Activated B cell treated with CpG ODN at 0.5 μM for 24 hours (primary cell): Measurements from ENCODE around the gene GRPEL2. TPM values are rescaled to one million over a fixed set of nuclear protein-coding genes. Genes with fewer than 3 reads are reported as not detected.

Experiments used
- ATAC-seq: fragments of 200-7000 bp; cut with Tn5 transposase; one replicate; pipeline ENCODE4 v1.10.0; 2021; ENCODE audit warnings: low read depth, mild to moderate bottlenecking, moderate library complexity
- CTCF ChIA-PET: fragments of 350-600 bp; sonication (Branson Sonifier 250); formaldehyde crosslinking; loops from one replicate; lab custom pipeline; 2021; ENCODE audit warnings: antibody characterized with exemption; lab: Charles Lee
- POLR2A ChIA-PET: fragments of 350-600 bp; sonication (Branson Sonifier 250); formaldehyde crosslinking; loops from one replicate; lab custom pipeline; 2021; ENCODE audit warnings: antibody characterized with exemption; lab: Charles Lee
- DNase-seq: peaks from one replicate; pipeline ENCODE4 v3.0.0; 2022
- H3K27ac Mint-ChIP-seq: one replicate; pipeline ENCODE4 v1.8.0; 2020; ENCODE audit warnings: mixed read lengths
- H3K27me3 Mint-ChIP-seq: one replicate; pipeline ENCODE4 v1.8.0; 2021; ENCODE audit warnings: mixed read lengths
- H3K36me3 Mint-ChIP-seq: one replicate; pipeline ENCODE4 v1.8.0; 2021; ENCODE audit warnings: low read depth, mixed read lengths
- H3K4me1 Mint-ChIP-seq: one replicate; pipeline ENCODE4 v1.8.0; 2021; ENCODE audit warnings: mixed read lengths
- H3K4me3 Mint-ChIP-seq: one replicate; pipeline ENCODE4 v1.8.0; 2020; ENCODE audit warnings: mild to moderate bottlenecking, mixed read lengths
- H3K9me3 Mint-ChIP-seq: one replicate; pipeline ENCODE4 v1.8.0; 2020; ENCODE audit warnings: mixed read lengths
- intact Hi-C: fragments of 100-400 bp; cut with micrococcal nuclease; formaldehyde crosslinking; loops from one replicate; pipeline ENCODE4 v1.15.1; 2024
- total RNA-seq: library from RNA; stranded (reverse); gene quantifications from 2 replicates; pipeline ENCODE4 v1.2.3, GENCODE V29; 2022
- TF ChIP-seq, protein P1 (sequence below): fragments of 200-600 bp; IDR thresholded peaks from one replicate; pipeline ENCODE4 v1.8.0; 2022; ENCODE audit warnings: antibody characterized with exemption, mild to moderate bottlenecking

The GRPEL2 gene
- total RNA-seq, 1 donor from 2014 or later, result 14.0 TPM

DNA sequence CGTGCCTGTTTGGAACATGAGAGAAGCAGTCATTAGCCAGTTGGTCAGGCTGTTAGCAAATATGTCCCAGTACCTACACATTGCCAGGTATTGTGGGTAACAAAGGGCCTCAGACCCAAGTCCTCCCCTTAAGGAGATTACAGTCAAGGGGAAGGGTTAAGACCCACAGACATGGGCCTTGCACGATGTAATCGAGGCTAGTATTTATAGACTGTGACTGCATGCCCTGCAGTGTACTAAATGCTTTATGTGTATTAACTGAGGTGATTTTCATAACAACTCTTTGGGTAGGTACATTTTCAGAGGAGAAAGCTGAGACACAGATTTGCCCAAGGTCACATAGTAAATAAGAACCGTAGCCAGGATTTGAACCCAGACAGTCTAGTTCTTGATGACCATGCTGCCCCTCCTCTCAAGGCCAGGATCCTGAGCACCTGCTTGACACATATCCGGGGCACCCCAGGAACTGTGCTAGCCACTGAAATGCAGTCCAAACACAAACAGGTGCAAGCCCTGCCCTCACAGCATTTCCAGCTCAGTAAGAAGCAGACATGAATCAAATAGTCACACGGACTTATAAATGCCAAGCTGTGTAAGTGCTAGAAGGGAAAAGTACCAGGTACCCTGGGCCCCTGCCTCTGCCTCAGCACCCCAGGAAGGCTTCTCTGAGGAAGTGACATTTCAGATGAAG, 32.0 kb upstream of the GRPEL2 start:
- no peak for DNase-seq
- no peak for ATAC-seq
- TF ChIP-seq, protein P1, sequence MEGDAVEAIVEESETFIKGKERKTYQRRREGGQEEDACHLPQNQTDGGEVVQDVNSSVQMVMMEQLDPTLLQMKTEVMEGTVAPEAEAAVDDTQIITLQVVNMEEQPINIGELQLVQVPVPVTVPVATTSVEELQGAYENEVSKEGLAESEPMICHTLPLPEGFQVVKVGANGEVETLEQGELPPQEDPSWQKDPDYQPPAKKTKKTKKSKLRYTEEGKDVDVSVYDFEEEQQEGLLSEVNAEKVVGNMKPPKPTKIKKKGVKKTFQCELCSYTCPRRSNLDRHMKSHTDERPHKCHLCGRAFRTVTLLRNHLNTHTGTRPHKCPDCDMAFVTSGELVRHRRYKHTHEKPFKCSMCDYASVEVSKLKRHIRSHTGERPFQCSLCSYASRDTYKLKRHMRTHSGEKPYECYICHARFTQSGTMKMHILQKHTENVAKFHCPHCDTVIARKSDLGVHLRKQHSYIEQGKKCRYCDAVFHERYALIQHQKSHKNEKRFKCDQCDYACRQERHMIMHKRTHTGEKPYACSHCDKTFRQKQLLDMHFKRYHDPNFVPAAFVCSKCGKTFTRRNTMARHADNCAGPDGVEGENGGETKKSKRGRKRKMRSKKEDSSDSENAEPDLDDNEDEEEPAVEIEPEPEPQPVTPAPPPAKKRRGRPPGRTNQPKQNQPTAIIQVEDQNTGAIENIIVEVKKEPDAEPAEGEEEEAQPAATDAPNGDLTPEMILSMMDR, result no peak
- ChIA-PET POLR2A (interaction anchor here (0.6 kb wide), 1 partner anchor 37 kb away, joined by 3 read pairs; no protein-coding TSS in a partner anchor), CTCF (interaction anchor here (2.3 kb wide), 1 partner anchor 59 kb away, joined by 7 read pairs; no protein-coding TSS in a partner anchor)
- no peaks in the 10 kb centered on the region for H3K9me3 Mint-ChIP-seq
- H3K27me3 Mint-ChIP-seq, result no peaks in the 10 kb centered on the region
- H3K27ac Mint-ChIP-seq, result no peak overlapping the region
- H3K4me3 Mint-ChIP-seq, result no peak overlapping the region
- H3K36me3 Mint-ChIP-seq, result no peaks in the 10 kb centered on the region
- intact Hi-C loops, result no loop called here
- no peaks in the 10 kb centered on the region for H3K4me1 Mint-ChIP-seq

GRCh38 chr5:149314571-149315111, 30.7 kb upstream of the GRPEL2 start:
- intact Hi-C loops, result no loop called here
- H3K27me3 Mint-ChIP-seq, result no peaks in the 10 kb centered on the region

DNA sequence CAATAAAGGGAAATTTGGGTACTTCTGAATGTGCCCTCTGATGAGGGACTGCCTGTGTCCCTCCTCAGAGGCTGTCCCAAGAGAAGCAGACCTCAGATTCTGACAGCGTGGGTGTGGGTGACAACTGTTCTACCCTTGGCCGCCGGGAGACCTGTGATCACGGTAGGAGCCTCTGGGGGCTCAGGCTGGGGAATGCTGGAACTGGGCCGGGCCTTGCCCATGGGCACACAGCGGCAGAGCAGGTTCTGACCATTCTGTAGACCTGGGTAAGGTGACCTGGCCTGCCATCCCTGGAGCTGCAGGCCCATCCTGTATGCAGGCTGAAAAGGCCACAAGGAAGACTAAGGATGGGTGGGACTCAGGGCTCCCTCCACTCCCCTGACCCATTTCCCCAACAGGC, 29.5 kb upstream of the GRPEL2 start:
- POLR2A ChIA-PET, result no interaction called here

More at GRCh38 chr5:149314571-149315111, 30.7 kb upstream of the GRPEL2 start:
- H3K4me1 Mint-ChIP-seq, result no peaks in the 10 kb centered on the region
- DNase-seq (no peak), ATAC-seq (no peak)
- H3K27ac Mint-ChIP-seq, result no peak overlapping the region
- no peak overlapping the region for H3K4me3 Mint-ChIP-seq
- POLR2A ChIA-PET, result no interaction called here
- H3K36me3 Mint-ChIP-seq, result no peaks in the 10 kb centered on the region
- H3K9me3 Mint-ChIP-seq, result no peaks in the 10 kb centered on the region
- CTCF ChIA-PET, result interaction anchor here (1.0 to 2.3 kb wide), 3 partner anchors 16 to 250 kb away, joined by 3 to 8 read pairs (median 7); no protein-coding TSS in a partner anchor
- TF ChIP-seq, protein P1, result no peak

DNA sequence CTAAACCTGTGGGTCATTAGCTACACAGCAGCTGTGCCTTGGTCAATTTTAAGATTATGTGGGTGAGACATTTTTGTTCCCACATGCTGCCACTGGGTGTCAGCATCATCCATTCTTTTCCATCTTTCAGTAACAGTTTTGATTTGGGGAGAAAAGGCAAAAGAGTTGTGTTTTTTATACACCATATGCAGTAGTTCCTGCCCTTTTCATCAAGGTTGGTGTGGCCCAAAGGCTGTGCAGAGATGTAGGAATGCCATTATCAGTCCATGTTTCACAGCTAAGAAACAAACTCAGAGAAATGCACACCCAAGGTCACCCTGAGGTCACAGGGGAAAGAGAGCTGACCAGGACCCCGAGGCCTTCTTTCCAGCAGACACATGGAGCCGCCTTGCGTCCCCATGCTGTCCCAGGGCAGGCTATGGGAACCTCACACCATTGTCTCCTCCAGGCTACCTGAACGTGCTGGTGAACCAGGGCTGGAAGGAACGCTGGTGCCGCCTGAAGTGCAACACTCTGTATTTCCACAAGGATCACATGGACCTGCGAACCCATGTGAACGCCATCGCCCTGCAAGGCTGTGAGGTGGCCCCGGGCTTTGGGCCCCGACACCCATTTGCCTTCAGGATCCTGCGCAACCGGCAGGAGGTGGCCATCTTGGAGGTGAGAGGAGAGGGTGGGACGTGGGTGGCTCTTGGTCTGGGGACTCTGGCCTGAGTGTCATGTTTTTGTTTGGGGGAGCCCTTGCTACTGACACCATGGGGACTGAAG, 27.8 kb upstream of the GRPEL2 start:
- H3K4me1 Mint-ChIP-seq, result no peaks in the 10 kb centered on the region
- no peak overlapping the region for H3K27ac Mint-ChIP-seq
- no peak for ATAC-seq
- ChIA-PET POLR2A (no interaction called here), CTCF (interaction anchor here (1.0 to 2.4 kb wide), 10 partner anchors 9 to 300 kb away, joined by 3 to 29 read pairs (median 7); partner anchors contain the start of gene PCYOX1L)
- H3K4me3 Mint-ChIP-seq, result no peak overlapping the region
- H3K36me3 Mint-ChIP-seq, result no peaks in the 10 kb centered on the region
- TF ChIP-seq, protein P1, result no peak
- no peaks in the 10 kb centered on the region for H3K9me3 Mint-ChIP-seq
- no peak for DNase-seq
- H3K27me3 Mint-ChIP-seq, result no peaks in the 10 kb centered on the region
- intact Hi-C loops, result loop anchor here (1.0 kb wide), 5 partner anchors 50 to 301 kb away; no protein-coding TSS in a partner anchor

More for the DNA sequence above, 29.5 kb upstream of the GRPEL2 start:
- no peak overlapping the region for H3K27ac Mint-ChIP-seq
- intact Hi-C loops, result no loop called here
- CTCF ChIA-PET, result interaction anchor here (1.7 kb wide), 1 partner anchor 249 kb away, joined by 8 read pairs; no protein-coding TSS in a partner anchor
- DNase-seq (no peak), ATAC-seq (no peak)
- no peaks in the 10 kb centered on the region for H3K9me3 Mint-ChIP-seq
- H3K36me3 Mint-ChIP-seq, result no peaks in the 10 kb centered on the region
- no peaks in the 10 kb centered on the region for H3K27me3 Mint-ChIP-seq
- no peaks in the 10 kb centered on the region for H3K4me1 Mint-ChIP-seq
- no peak overlapping the region for H3K4me3 Mint-ChIP-seq
- TF ChIP-seq, protein P1, result no peak
